ENCODE data around the gene HEATR3.
A peak's percentile ranks its signal among the peaks of the same experiment; 100 is the strongest.

Gene HEATR3, protein sequence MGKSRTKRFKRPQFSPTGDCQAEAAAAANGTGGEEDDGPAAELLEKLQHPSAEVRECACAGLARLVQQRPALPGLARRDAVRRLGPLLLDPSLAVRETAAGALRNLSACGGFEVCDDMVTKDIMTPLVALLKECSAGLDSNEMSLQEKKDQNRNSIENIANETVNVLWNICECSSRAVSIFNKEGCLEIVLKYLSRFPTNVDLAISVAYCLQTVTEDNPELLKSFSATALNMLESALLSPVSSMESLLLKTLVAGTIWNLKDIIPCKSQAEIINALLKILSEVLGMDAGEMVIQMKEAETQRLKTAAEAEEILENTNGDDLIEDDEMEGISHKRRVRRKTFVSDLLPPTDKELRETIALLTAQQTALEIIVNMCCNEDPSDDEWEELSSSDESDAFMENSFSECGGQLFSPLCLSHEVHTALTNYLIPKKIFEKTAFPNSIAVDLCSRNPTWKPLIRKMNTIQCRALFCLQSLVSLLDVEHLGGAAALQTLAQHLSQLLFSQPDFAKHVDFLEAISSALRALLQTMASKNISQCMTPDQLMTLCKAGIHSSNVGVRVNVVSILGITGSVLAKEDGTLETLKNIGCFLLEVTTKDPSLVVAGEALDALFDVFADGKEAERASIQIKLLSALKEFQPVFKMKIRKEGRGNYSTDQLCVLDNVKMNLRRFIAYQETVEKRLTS

GRCh38 chr16:50065624-50066481 is at the start of gene HEATR3:
Gene HEATR3, plus strand, starts transcription at chr16:50065970. Its CDS starts 162 bp downstream, at chr16:50066132.
- peak within 1 kb of the TSS; percentile 76 for H3K9ac ChIP-seq
- H2AFZ ChIP-seq (ENCODE audit: low read depth): peak within 1 kb of the TSS; percentile 79
- peaks cover 37% of the 10 kb centered on the region for H3K79me2 ChIP-seq (ENCODE audit: insufficient read depth, low read depth)
- TF ChIP-seq CTCF (conservative IDR thresholded peaks at IDR 0.05; ENCODE audit: low read depth, low read length): no peak
- H4K20me1 ChIP-seq (ENCODE audit: insufficient read depth): no peaks in the 10 kb centered on the region
- H3K27me3 ChIP-seq (ENCODE audit: insufficient read depth, low read depth): no peaks in the 10 kb centered on the region
- peak within 1 kb of the TSS; percentile 87 for H3K4me2 ChIP-seq
- H3K4me1 ChIP-seq (ENCODE audit: low read depth, poor library complexity, severe bottlenecking): peaks cover 46% of the 10 kb centered on the region
- H3K4me3 ChIP-seq (IDR thresholded peaks at IDR 0.05; ENCODE audit: insufficient read depth, low read depth, low read length): no peak within 1 kb of the TSS
- H3K27ac ChIP-seq: peak within 1 kb of the TSS; percentile 90
- H3K36me3 ChIP-seq (ENCODE audit: insufficient read depth): no peaks in the 10 kb centered on the region; the same call in 1 of the 2 replicates

DNA sequence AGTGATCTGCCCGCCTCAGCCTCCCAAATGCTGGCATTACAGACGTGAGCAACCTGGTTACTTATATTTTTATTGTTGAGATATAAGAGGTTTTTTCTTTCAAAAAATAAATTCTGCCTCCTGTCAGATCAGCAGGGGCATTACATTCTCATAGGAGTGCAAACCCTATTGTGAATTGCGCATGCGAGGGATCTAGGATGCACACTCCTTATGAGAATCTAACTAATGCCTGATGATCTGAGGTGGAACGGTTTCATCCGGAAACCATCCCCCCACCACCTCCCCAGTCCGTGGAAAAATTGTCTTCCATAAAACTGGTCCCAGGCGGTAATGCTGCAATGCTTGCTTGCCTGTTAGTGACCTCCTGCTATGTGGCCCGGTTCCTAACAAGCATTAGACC is 48.2 kb upstream of the HEATR3 start:
- Histone ChIP-seq H3K4me1 (ENCODE audit: low read depth, poor library complexity, severe bottlenecking) (no peaks in the 10 kb centered on the region), H3K36me3 (ENCODE audit: insufficient read depth) (no peaks in the 10 kb centered on the region), H3K9ac (no peak overlapping the region), H3K79me2 (ENCODE audit: insufficient read depth, low read depth) (no peaks in the 10 kb centered on the region), H3K27me3 (ENCODE audit: insufficient read depth, low read depth) (no peaks in the 10 kb centered on the region), H3K4me2 (no peak overlapping the region), H3K4me3 (IDR thresholded peaks at IDR 0.05; ENCODE audit: insufficient read depth, low read depth, low read length) (no peak overlapping the region), H4K20me1 (ENCODE audit: insufficient read depth) (no peaks in the 10 kb centered on the region), H3K27ac (no peak overlapping the region), H2AFZ (ENCODE audit: low read depth) (no peak overlapping the region)
- no peak for TF ChIP-seq CTCF (conservative IDR thresholded peaks at IDR 0.05; ENCODE audit: low read depth, low read length)

- Histone ChIP-seq H2AFZ (ENCODE audit: low read depth) (no peak overlapping the region), H3K27me3 (ENCODE audit: insufficient read depth, low read depth) (no peaks in the 10 kb centered on the region), H3K4me1 (ENCODE audit: low read depth, poor library complexity, severe bottlenecking) (peaks cover 12% of the 10 kb centered on the region), H4K20me1 (ENCODE audit: insufficient read depth) (no peaks in the 10 kb centered on the region), H3K9ac (no peak overlapping the region), H3K4me2 (no peak overlapping the region), H3K79me2 (ENCODE audit: insufficient read depth, low read depth) (peaks cover 14% of the 10 kb centered on the region; the same call in 1 of the 2 replicates), H3K27ac (no peak overlapping the region), H3K4me3 (IDR thresholded peaks at IDR 0.05; ENCODE audit: insufficient read depth, low read depth, low read length) (no peak overlapping the region), H3K36me3 (ENCODE audit: insufficient read depth) (no peaks in the 10 kb centered on the region)
- 0 out of 2 replicates have a peak, but pooled peaks have one; percentile 16 for TF ChIP-seq CTCF (conservative IDR thresholded peaks at IDR 0.05; ENCODE audit: low read depth, low read length)
These were observed 44.2 kb upstream of the HEATR3 start for GRCh38 chr16:50021544-50021943.

DNA sequence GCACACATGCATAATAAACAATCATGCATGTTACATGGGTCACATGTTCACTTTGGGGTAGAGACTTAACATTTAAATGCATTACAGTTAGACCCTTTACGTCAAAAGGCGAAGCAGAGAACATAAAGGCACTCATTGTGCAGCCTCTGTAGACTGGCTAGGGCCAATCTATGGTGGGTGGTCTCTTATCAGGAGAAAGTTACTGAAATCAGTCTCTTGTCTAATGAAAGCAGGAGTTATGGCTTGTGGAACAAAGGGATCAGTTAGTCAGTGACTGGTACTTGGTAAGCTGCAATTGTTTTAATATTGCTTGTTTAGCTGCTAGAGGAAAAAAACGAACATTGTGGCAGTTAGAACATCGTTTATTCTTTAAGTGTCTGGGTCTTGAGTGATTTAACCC is 42.1 kb upstream of the HEATR3 start:
- H3K27ac ChIP-seq: no peak overlapping the region
- peaks cover 16% of the 10 kb centered on the region; the same call in 1 of the 2 replicates for H3K79me2 ChIP-seq (ENCODE audit: insufficient read depth, low read depth)
- no peak for TF ChIP-seq CTCF (conservative IDR thresholded peaks at IDR 0.05; ENCODE audit: low read depth, low read length)
- H4K20me1 ChIP-seq (ENCODE audit: insufficient read depth): no peaks in the 10 kb centered on the region
- no peak overlapping the region for H3K4me2 ChIP-seq
- H2AFZ ChIP-seq (ENCODE audit: low read depth): no peak overlapping the region
- H3K4me1 ChIP-seq (ENCODE audit: low read depth, poor library complexity, severe bottlenecking): peaks cover 13% of the 10 kb centered on the region
- no peaks in the 10 kb centered on the region for H3K27me3 ChIP-seq (ENCODE audit: insufficient read depth, low read depth)
- no peak overlapping the region for H3K4me3 ChIP-seq (IDR thresholded peaks at IDR 0.05; ENCODE audit: insufficient read depth, low read depth, low read length)
- no peak overlapping the region for H3K9ac ChIP-seq
- H3K36me3 ChIP-seq (ENCODE audit: insufficient read depth): no peaks in the 10 kb centered on the region

Data from KMS-11 (cell line).